NT2/D1 (cell line): ENCODE measurements around the gene HDC.

Experiments
- SUZ12 ChIP-seq: IDR thresholded peaks from 2 replicates; pipeline ENCODE4 v1.6.1; 2011; ENCODE audit not compliant: insufficient read length, insufficient read depth; ENCODE audit errors: extremely low read depth
- YY1 ChIP-seq: IDR thresholded peaks from 2 replicates; pipeline ENCODE4 v1.6.1; 2011; ENCODE audit not compliant: insufficient read length, insufficient read depth

GRCh38 chr15:50260969-50261496 lies 4.5 kb downstream of the HDC start:
- TF ChIP-seq YY1 (no peak), SUZ12 (no peak)
